ENCODE data around the gene PPFIBP2.

Gene PPFIBP2

DNA sequence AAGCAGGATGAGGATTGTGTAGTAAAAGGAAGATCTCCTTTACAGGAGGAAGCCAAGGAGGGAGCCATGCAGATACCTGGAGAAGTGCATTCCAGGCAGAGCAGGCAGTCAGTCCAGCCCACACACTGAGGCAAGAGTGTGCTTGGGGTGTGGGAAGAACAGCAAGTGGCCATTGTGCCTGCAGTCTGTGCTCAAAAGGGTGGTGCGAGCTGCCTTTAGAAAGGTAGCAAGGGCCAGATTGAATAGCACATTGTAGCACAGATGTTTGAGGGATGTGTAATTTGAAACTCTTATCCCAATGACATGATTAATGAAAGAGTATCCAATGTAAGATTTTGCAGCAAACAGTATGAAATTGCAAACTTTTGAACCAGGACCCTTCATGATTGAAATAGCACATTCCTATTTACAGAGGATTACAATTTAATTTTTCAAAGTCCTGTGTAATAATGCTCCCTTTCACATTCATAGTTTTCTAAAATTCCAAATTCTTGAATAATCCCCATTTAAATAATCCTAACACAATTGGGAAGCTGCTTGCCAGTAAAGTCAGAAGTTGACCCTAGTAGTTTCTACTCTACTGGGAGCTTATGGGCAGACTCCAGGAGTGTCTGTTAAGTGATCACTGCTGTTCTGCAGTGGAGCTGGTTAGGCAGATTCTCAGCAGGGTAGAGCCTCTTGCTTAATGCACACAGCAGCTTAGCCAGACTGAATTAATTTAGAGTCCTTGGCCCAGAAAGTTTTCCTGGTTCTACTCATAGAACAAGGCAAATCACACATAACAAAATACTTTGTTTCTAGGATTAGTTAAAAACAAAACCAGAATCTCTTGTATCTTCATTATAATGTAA is 81.4 kb downstream of the PPFIBP2 start:
- DNase-seq (ENCODE audit: low read depth in 2 of 3, low spot score in 1 of 3), result no peak

DNA sequence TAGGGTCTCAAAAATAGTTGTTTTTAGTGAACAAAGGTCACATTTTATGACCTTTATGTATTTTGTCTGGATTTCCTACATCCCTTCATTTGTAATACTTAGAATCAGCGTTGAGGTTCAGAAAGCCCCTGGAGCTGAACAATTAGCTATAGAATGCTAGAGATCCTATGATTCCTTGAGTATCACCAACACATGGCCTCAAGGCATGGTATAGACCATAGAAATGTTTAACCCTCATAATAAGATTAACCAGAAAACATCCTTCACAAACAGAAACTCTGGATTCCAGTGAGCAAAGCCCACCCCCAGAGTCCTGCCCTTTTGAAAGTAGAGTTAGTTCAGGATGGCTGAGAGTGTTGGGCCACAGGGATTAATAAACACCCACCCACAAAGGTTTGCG is 82.2 kb downstream of the PPFIBP2 start:
- no peak for DNase-seq (ENCODE audit: low read depth in 2 of 3, low spot score in 1 of 3)

DNA sequence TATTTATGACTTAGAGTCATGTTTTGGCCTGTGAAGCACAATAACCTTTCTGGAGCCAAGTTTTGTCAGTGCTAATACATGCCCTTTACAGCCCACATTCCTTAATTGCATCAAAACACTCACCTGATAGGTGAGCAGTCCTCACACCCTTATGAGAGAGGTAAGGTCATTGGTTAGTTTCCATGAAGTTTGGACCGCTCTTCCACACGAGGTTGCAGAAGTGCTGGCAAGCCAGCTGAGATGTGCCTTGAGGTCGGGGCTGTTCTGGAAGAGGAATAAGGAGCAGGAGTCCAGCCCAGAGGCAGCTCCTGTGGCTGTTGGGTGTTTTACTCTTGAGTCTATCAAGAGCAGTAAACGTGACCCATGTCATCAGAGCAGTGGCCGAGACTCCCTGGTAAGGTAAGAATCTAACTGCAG is 83.2 kb downstream of the PPFIBP2 start:
- DNase-seq (ENCODE audit: low read depth in 2 of 3, low spot score in 1 of 3), result no peak

- no peak for DNase-seq (ENCODE audit: low read depth in 2 of 3, low spot score in 1 of 3)
Measured at GRCh38 chr11:7597620-7598019, 83.8 kb downstream of the PPFIBP2 start.

DNA sequence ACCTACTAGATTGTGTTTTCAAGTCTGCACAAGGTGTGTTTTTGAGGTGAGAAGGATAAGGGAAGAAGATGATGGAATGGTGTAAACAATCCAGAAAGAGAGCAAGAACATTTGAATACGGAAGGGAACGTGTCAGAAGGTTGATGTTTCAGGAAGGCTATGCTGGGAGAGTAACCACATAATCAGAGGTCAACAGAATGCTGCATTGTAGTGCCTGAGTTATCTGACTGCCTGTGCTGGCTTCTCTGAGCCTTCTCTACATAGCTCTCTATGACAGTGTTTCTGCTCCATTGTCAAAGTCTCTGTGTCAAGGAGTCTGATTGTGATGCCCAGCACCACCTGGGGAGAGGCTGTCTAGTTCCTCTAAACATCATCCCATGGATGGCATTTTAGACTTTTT is 85.4 kb downstream of the PPFIBP2 start:
- DNase-seq (ENCODE audit: low read depth in 2 of 3, low spot score in 1 of 3), result no peak

- DNase-seq (ENCODE audit: low read depth in 2 of 3, low spot score in 1 of 3), result no peak
Measured at GRCh38 chr11:7600205-7600775, 86.5 kb downstream of the PPFIBP2 start.

DNA sequence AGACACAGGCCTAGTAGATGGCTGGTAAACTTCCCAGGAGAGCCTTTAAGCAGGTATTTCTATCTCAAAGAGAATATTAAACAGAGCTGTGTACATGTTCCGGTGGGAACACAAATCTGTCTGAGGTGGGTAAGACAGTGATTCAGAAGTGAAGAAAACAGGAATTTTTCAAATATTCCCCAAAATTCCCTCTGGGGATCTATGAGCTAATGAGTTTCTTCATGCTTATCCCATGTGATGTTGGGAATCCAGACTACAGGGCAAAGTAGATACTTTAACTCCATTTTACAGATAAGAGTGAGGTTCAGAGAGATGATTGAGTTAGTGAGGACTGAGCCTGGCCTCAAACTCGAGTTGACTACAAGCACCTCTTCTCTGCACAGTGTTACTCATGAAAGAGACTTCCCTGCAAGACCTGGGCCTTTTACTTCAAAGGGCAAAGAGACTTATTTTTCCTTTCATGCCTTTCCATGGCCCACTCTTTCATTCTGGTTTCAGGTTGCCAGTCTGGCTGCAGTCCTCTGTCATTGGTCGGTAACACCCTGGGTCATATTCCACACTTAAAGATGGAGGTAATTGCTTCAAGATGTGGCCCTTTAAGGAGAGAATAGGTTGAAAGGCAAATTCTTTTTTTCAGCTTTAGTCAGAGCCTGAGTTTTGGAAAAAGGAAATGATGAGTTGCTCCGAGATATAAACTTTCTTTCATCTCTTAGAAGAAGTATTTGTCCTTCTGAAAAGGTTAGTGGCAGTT is 89.4 kb downstream of the PPFIBP2 start:
- DNase-seq (ENCODE audit: low read depth in 2 of 3, low spot score in 1 of 3), result no peak

GRCh38 chr11:7604331-7604955 is 90.6 kb downstream of the PPFIBP2 start:
- no peak for DNase-seq (ENCODE audit: low read depth in 2 of 3, low spot score in 1 of 3)

DNA sequence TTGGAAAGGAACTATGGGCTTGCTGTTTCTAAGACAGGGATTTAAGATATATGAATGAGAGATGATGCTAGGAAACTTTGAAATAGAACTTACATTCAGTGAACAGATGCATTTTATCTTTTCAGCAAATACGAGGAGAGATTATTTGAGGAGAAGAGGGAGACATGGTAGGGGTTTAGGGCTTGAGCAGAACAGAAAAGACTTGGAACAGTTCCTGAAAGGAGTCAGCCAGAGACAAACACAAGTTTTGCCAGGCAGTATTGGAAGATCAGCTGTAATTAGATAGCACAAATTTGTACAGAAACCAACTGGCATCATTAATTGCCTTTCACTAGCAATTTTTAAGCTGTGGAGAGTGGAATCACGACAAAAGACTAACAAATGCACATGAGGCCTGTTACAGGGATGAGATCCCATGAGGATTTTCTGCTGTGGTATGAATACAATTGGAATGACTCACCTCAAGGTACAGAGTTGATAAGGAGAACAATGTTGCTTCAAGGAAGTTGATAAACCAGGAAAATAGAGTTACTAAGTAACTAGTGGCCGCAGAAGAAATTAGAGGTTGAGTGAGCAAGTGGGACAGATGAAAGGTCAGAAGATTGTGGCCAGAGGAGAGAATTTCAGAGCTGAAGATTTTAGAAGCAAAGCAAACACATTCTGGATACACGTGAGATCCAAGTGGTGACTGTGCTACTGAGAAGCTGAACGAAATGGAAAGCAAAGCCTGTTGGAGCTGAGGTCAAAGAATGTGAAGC is 91.6 kb downstream of the PPFIBP2 start:
- no peak for DNase-seq (ENCODE audit: low read depth in 2 of 3, low spot score in 1 of 3)

DNA sequence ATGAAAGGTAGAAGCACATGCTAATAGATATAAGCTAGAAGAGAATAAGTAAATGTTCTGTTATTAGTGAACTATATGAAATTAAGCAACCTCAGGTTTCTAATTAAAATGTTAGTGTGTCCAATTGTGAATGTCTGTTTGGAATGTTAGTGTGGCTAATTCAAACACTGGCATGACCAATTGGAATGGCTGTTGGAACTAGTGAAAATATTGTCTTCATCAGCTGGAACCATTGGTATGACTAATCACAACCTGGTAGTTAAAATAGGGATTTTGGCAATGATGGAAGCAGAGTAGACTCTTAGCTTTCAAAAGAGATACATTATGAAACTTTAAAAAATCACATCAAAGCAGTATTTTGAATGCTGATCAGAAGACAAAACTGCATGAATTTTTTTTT is 92.7 kb downstream of the PPFIBP2 start:
- no peak for DNase-seq (ENCODE audit: low read depth in 2 of 3, low spot score in 1 of 3)

DNA sequence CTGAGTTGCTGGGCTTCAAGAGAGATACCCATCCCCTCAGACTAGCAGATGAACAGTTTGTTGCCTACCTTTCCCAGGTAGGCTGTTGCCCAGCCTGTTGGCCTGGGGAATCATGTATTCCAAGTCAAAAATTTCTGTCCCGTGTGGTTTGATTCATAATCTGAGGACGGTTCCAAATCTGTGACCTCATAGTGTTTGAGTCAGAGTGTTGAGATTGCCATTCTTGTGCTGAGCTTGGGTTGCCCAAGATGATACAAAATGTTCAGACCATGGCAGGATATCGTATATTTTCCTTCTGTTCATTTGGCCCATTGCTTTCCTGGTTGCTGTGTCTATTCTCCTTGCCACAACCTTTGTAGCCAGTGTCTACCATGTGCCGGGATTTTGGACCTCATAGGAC is 95.2 kb downstream of the PPFIBP2 start:
- no peak for DNase-seq (ENCODE audit: low read depth in 2 of 3, low spot score in 1 of 3)

- DNase-seq (ENCODE audit: low read depth in 2 of 3, low spot score in 1 of 3), result no peak
Measured at GRCh38 chr11:7609521-7609920, 95.7 kb downstream of the PPFIBP2 start.

GRCh38 chr11:7610393-7610792 is 96.6 kb downstream of the PPFIBP2 start:
- DNase-seq (ENCODE audit: low read depth in 2 of 3, low spot score in 1 of 3), result no peak

DNA sequence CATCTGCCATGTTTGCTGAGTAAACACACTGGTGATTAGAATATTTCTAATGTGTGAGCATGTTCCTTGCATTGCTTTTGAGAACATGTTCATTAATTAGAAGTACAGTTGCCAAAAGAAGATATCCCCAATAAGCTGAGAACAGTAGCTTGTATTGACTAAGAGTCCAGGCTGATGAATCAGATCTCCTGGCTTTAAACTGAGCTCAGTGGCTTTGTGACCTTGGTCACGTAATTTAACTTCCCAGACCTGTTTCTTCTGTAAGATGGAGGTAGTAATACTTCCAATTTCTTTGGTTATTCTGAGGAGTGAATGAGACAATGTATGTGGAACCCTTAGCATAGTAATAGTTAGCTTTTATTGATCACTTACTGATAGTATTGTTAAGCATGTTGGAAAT is 97.6 kb downstream of the PPFIBP2 start:
- DNase-seq (ENCODE audit: low read depth in 2 of 3, low spot score in 1 of 3), result no peak

DNA sequence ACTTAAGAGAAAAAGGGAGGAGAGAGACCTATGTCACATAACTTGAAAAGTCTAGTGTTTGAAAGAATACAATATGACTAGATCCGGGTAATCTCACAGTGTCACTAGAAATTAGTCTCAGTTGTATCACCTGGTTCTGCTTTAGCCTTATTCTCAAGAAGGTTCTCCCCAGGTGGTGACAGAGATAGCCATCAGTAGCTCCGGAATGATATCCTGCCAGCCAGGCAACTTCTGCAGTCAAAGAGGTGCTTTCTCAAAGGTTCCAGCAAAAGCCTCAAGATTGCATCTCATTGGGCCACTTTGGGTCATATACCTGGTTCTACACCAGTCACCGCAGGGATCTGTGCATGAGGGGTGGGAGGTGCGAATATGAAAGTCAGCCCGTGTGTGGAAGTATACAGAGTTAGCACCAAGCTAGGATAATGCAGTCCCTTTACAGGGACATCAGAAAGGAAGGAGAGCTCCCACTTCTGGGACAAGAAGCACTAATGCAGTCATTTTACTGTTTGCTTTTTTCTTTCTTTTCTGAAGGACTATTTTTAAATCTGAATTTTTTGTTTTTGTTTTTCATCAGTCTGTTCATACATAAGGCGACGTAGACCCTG is 98.4 kb downstream of the PPFIBP2 start:
- DNase-seq (ENCODE audit: low read depth in 2 of 3, low spot score in 1 of 3), result no peak

DNA sequence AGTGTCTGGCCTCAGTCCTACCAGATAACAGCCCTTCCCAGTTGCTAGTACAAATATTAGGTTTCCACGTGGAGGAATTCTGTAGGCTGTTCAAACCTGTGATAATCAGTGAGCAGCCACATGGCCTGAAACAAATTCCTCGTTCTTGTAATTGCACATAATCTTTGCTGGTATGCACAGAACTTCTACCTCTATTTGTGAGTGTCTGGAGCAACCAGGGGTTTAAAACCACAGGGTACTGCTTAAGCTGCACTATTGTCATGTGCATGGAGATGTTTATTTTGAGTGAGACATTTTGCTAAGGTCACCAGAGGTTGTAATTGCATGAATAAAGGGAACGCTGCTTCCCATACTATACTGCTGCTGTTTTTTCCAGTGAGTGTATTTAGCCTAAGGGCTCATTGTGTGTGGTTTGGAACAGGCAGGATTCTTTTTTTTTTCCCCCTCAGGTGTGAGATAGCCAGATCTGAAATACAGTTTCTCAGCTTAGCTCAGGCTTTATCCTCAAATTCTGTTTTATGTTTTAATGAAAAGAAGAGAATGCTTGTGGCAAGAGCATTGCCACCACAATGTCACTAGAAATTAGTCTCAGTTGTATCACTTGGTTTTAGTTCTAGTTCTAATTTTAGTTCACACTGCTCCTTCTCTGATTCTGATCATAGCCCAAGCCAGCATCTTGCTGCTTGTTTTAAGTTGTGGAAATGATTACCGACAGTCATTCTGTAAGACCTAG is 99.0 kb downstream of the PPFIBP2 start:
- DNase-seq (ENCODE audit: low read depth in 2 of 3, low spot score in 1 of 3), result no peak

GRCh38 chr11:7613394-7613720 is 99.6 kb downstream of the PPFIBP2 start:
- no peak for DNase-seq (ENCODE audit: low read depth in 2 of 3, low spot score in 1 of 3)

DNA sequence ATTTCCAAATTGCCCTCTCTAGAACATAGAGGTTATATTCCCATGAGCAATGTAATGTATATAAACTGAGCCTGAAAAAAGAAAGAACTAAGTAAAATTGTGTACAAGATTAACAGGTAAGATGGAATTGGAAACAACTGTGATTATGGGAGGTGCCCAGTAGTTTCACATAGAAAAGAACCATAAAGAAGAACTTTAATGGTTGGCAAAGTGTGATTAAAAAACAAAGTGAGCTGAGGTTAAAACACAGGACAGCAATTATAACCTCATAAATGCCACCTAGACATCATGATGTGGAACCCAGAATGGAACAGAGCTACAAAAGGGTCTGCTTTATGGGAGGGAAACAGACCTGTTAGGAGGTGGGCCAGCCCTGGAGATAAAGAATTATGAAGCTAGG is 100.9 kb downstream of the PPFIBP2 start:
- no peak for DNase-seq (ENCODE audit: low read depth in 2 of 3, low spot score in 1 of 3)

DNA sequence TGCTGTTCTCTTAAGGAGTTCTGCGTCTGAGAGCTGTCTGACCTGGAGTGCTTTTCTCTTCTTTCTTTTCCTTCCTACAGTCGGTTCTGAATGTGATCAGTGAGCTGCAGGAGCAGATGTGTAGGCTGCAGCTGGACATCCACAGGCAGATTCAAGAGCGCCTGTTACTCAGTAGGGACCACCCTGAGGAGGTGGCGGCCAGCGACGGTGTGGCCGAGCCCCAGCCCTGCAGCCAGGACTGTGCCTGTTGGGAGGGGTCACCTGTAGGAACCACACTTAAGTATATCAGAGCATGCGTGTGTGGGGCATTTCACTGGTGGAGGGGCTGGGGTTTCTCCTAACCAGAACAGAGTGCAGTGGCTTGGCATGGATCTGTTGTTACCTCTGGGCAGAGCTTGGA is 103.2 kb downstream of the PPFIBP2 start:
- DNase-seq (ENCODE audit: low read depth in 2 of 3, low spot score in 1 of 3), result no peak

GRCh38 chr11:7619322-7619721 is 105.5 kb downstream of the PPFIBP2 start:
- no peak for DNase-seq (ENCODE audit: low read depth in 2 of 3, low spot score in 1 of 3)
